K562 (cell line): ENCODE data around the gene KAT5. TPM values are rescaled to one million over a fixed set of nuclear protein-coding genes. Genes with fewer than 3 reads are reported as not detected.
A peak's percentile ranks its signal among the peaks of the same experiment; 100 is the strongest.

Experiments
- ARHGAP35 ChIP-seq: fragments of 450-650 bp; IDR thresholded peaks from 2 replicates; pipeline ENCODE4 v1.6.1; 2018; ENCODE audit not compliant: partially characterized antibody
- FOXK2 ChIP-seq, 2 experiments: fragments of 450-650 bp; IDR thresholded peaks in 1 of 2; conservative IDR thresholded peaks in 1 of 2; 2 replicates each; pipeline ENCODE4 v1.6.1; 2016; ENCODE audit warnings: low read depth in 2 of 2, mild to moderate bottlenecking in 1 of 2
- IRF1 ChIP-seq: sonication (generic); formaldehyde crosslinking; IDR thresholded peaks from 2 replicates; pipeline ENCODE4 v1.8.0; 2022; ENCODE audit warnings: missing genetic modification reagents, mild to moderate bottlenecking, borderline replicate concordance
- MEF2D ChIP-seq: conservative IDR thresholded peaks from 2 replicates; pipeline ENCODE4 v1.6.1; 2016; ENCODE audit warnings: low read depth, missing genetic modification characterization, missing compliant biosample characterization
- NBN ChIP-seq: fragments of 450-650 bp; IDR thresholded peaks from 2 replicates; pipeline ENCODE4 v1.6.1; 2016; ENCODE audit warnings: low read depth, mild to moderate bottlenecking
- NCOA2 ChIP-seq, 2 experiments: fragments of 450-650 bp; IDR thresholded peaks; 2 replicates each; pipeline ENCODE4 v1.6.1; 2018; ENCODE audit warnings: mild to moderate bottlenecking in 2 of 2, moderate library complexity in 1 of 2; ENCODE audit not compliant: partially characterized antibody in 2 of 2
- NCOA6 ChIP-seq: fragments of 450-650 bp; IDR thresholded peaks from 2 replicates; pipeline ENCODE4 v1.6.1; 2017; ENCODE audit warnings: mild to moderate bottlenecking
- SMAD1 ChIP-seq: fragments of 150-350 bp; IDR thresholded peaks from 2 replicates; pipeline ENCODE4 v1.6.1; 2014; ENCODE audit warnings: low read length, low read depth; ENCODE audit not compliant: partially characterized antibody
- SUPT5H ChIP-seq: fragments of 450-650 bp; IDR thresholded peaks from 2 replicates; pipeline ENCODE4 v1.6.1; 2016
- TBP ChIP-seq: optimal IDR thresholded peaks from 2 replicates; pipeline ENCODE3; 2011; ENCODE audit warnings: low read depth, low read length, improper control_type of control experiment
- THAP12 ChIP-seq: fragments of 250-450 bp; sonication (Bioruptor Pico); IDR thresholded peaks from 2 replicates; pipeline ENCODE4 v1.9.0; 2021; ENCODE audit warnings: mild to moderate bottlenecking, inconsistent platforms
- ZFP1 ChIP-seq: fragments of 450-650 bp; formaldehyde crosslinking; IDR thresholded peaks from 2 replicates; pipeline ENCODE4 v1.4.0; 2020; ENCODE audit warnings: mild to moderate bottlenecking, mixed read lengths
- ZNF282 ChIP-seq: sonication (generic); formaldehyde crosslinking; IDR thresholded peaks from 2 replicates; pipeline ENCODE4 v1.8.1; 2023; ENCODE audit warnings: missing genetic modification reagents
- ZNF589 ChIP-seq: fragments of 200-800 bp; sonication (Bioruptor generic); IDR thresholded peaks from 2 replicates; pipeline ENCODE4 v1.6.1; 2016; ENCODE audit warnings: low read depth, missing genetic modification characterization, missing compliant biosample characterization
- polyA plus RNA-seq, 8 experiments: library from polyadenylated mRNA; depleted of rRNA in 4 of 8; stranded (reverse) in 5 of 8; unstranded in 3 of 8; fragments of >200 nt; fragmentation: Nextera tagmentation in 2 of 8; fragmentation: Illumina TruSeq in 1 of 8; extraction: Ambion mirVana in 2 of 8; extraction: Trizol in 1 of 8; gene quantifications; 2 replicates each; pipeline versions ENCODE4 v1.2.1 to v1.2.3, GENCODE V29; 2011 to 2014; ENCODE audit warnings: inconsistent platforms in 1 of 8, missing spikeins in 1 of 8
- total RNA-seq, 7 experiments: library from RNA; depleted of rRNA in 6 of 7; stranded (reverse); fragments of >200 nt in 6 of 7; fragmentation: Illumina TruSeq in 2 of 7; extraction: Trizol in 2 of 7; gene quantifications; 2 replicates each; pipeline versions ENCODE4 v1.2.1 to v1.2.3, GENCODE V29; 2011 to 2021; ENCODE audit warnings: low replicate concordance in 1 of 7
- TF ChIP-seq, protein P1 (sequence below): IDR thresholded peaks from 2 replicates; pipeline ENCODE4 v1.6.1; 2012; ENCODE audit warnings: low read depth, low read length, improper control_type of control experiment, borderline replicate concordance
- TF ChIP-seq, protein P2 (sequence below): sonication (generic); formaldehyde crosslinking; IDR thresholded peaks from 2 replicates; pipeline ENCODE4 v1.8.1; 2023; ENCODE audit warnings: mild to moderate bottlenecking, missing genetic modification reagents
- TF ChIP-seq, protein P3 (sequence below): fragments of 450-650 bp; formaldehyde crosslinking; IDR thresholded peaks from 2 replicates; pipeline ENCODE4 v1.4.0; 2022; ENCODE audit warnings: missing genetic modification characterization

KAT5 gene
- total and polyA plus RNA-seq, 9 of the 15 experiments (the other 6 are each of a cell fraction or from before 2014, with no cell fraction given) = 3.6 to 76.8 (median 52.7) TPM

DNA sequence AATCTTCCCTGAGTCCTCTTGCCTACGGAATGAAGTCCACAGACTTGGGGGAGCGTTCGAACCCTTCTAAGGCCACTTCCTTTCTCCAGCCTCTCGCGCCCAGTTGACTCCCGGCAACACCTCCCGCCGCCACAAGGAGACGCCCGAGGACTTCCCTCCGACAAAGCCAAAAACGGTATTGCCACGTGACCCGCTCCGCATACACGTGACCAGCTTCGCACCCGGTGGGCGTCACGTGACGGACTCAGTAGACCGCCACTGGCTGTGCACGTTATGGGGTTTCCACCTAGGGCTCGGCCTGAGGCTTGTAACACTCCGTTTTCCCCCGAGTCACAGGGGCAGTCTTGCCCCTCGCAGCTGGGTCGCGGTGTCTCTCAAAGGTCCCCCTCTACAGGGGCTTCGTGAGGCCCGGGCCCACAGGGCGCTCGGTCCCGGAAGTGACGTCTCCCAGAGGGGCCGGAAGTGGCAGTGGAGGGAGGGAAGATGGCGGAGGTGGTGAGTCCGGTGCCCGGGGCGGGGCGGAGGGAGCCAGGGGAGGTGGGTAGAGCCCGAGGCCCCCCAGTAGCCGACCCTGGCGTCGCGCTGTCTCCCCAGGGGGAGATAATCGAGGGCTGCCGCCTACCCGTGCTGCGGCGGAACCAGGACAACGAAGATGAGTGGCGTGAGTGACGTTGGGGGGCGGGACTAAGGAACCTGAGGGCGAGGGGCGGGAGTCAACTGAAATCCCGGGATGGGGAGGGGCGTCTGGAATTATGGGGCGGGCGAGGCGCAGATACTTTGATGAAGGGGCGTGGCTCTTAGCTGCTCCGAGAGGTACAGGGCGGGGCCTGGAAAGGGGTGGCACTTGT lies at the start of gene KAT5 (continued):
- peak; percentile 11 for TF ChIP-seq SMAD1
- TF ChIP-seq, protein P1, sequence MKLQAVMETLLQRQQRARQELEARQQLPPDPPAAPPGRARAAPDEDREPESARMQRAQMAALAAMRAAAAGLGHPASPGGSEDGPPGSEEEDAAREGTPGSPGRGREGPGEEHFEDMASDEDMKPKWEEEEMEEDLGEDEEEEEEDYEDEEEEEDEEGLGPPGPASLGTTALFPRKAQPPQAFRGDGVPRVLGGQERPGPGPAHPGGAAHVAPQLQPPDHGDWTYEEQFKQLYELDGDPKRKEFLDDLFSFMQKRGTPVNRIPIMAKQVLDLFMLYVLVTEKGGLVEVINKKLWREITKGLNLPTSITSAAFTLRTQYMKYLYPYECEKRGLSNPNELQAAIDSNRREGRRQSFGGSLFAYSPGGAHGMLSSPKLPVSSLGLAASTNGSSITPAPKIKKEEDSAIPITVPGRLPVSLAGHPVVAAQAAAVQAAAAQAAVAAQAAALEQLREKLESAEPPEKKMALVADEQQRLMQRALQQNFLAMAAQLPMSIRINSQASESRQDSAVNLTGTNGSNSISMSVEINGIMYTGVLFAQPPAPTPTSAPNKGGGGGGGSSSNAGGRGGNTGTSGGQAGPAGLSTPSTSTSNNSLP = no peak
- TF ChIP-seq ARHGAP35 = no peak
- peak; percentile 91 for TF ChIP-seq TBP
- TF ChIP-seq THAP12 (CRISPR knock-in tag) = peak; percentile 51
- TF ChIP-seq ZNF282 (CRISPR knock-in tag) = no peak
- TF ChIP-seq IRF1 (CRISPR knock-in tag) = peak; percentile 90; the same call in 1 of the 2 replicates
- peak; percentile 96 for TF ChIP-seq SUPT5H
- TF ChIP-seq MEF2D (tag) = peak; percentile 79
- peak; percentile 81 for TF ChIP-seq NBN
- TF ChIP-seq NCOA6 = no peak
- TF ChIP-seq, protein P2, sequence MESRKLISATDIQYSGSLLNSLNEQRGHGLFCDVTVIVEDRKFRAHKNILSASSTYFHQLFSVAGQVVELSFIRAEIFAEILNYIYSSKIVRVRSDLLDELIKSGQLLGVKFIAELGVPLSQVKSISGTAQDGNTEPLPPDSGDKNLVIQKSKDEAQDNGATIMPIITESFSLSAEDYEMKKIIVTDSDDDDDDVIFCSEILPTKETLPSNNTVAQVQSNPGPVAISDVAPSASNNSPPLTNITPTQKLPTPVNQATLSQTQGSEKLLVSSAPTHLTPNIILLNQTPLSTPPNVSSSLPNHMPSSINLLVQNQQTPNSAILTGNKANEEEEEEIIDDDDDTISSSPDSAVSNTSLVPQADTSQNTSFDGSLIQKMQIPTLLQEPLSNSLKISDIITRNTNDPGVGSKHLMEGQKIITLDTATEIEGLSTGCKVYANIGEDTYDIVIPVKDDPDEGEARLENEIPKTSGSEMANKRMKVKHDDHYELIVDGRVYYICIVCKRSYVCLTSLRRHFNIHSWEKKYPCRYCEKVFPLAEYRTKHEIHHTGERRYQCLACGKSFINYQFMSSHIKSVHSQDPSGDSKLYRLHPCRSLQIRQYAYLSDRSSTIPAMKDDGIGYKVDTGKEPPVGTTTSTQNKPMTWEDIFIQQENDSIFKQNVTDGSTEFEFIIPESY = peak; percentile 88
- no peak for TF ChIP-seq NCOA2 (IDR thresholded peaks at IDR 0.05; ENCODE audit: partially characterized antibody in 2 of 2)
- peak; percentile 84; the same call in 1 of the 2 replicates for TF ChIP-seq ZNF589 (CRISPR knock-in tag)
- TF ChIP-seq, protein P3, sequence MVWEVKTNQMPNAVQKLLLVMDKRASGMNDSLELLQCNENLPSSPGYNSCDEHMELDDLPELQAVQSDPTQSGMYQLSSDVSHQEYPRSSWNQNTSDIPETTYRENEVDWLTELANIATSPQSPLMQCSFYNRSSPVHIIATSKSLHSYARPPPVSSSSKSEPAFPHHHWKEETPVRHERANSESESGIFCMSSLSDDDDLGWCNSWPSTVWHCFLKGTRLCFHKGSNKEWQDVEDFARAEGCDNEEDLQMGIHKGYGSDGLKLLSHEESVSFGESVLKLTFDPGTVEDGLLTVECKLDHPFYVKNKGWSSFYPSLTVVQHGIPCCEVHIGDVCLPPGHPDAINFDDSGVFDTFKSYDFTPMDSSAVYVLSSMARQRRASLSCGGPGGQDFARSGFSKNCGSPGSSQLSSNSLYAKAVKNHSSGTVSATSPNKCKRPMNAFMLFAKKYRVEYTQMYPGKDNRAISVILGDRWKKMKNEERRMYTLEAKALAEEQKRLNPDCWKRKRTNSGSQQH (CRISPR knock-in tag) = no peak
- TF ChIP-seq ZFP1 (CRISPR knock-in tag) = no peak
- TF ChIP-seq FOXK2 (conservative IDR thresholded peaks at IDR 0.05 in 1 of 2, IDR thresholded peaks at IDR 0.05 in 1 of 2; ENCODE audit: low read depth in 2 of 2) = peak; percentile 92 to 98
